IPS-20b (cell line): ENCODE results near the gene SOHLH2.

Source experiments
- H3K27ac ChIP-seq: one replicate; pipeline ENCODE4 v1.5.1; 2013; ENCODE audit warnings: low read length
- H3K27me3 ChIP-seq: 2 replicates; pipeline ENCODE4 v1.6.1; 2013; ENCODE audit warnings: mild to moderate bottlenecking, low read length, inconsistent platforms; ENCODE audit not compliant: insufficient read depth
- H3K36me3 ChIP-seq: 2 replicates; pipeline ENCODE4 v1.6.1; 2013; ENCODE audit warnings: low read depth, mild to moderate bottlenecking, inconsistent platforms, low read length, moderate library complexity; ENCODE audit not compliant: insufficient read depth
- H3K4me1 ChIP-seq: 2 replicates; pipeline ENCODE4 v1.6.1; 2013; ENCODE audit warnings: mild to moderate bottlenecking, control low read depth, inconsistent platforms, low read length, moderate library complexity; ENCODE audit not compliant: insufficient read depth
- H3K4me3 ChIP-seq: 2 replicates; pipeline ENCODE4 v1.5.1; 2013; ENCODE audit warnings: mild to moderate bottlenecking, low read length, inconsistent platforms
- H3K9ac ChIP-seq: 2 replicates; pipeline ENCODE4 v1.6.1; 2013; ENCODE audit warnings: low read depth, mild to moderate bottlenecking, inconsistent platforms, low read length, moderate library complexity
- H3K9me3 ChIP-seq: 2 replicates; pipeline ENCODE4 v1.6.1; 2013; ENCODE audit warnings: mild to moderate bottlenecking, low read depth, low read length, inconsistent platforms; ENCODE audit not compliant: insufficient read depth

SOHLH2 gene

DNA sequence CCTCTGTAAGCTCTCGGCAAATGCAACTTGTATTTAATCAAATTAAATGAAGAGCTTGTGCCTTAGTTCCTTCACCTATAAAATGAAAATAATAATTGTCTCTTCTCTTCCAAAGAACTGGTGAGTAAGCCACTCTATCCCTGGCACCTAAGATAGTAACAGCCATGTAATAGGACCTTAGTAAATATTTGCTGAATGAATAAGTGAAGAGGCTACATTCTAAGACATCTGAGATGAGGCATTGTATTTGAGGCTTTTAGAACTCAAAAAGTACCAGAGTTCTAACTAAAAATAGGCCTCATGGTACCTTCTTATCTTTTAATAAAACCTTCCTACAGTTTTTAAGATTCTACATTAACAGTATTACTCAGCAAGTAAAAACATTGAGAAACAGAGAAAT, 65.9 kb downstream of the SOHLH2 start:
- no peaks in the 10 kb centered on the region for H3K36me3 ChIP-seq
- H3K4me3 ChIP-seq: no peak overlapping the region
- H3K9ac ChIP-seq: no peak overlapping the region
- no peaks in the 10 kb centered on the region for H3K4me1 ChIP-seq
- H3K27ac ChIP-seq: no peak overlapping the region
- H3K9me3 ChIP-seq: peaks cover 4% of the 10 kb centered on the region
- no peaks in the 10 kb centered on the region for H3K27me3 ChIP-seq

- Histone ChIP-seq H3K27ac (no peak overlapping the region), H3K4me3 (no peak overlapping the region), H3K27me3 (no peaks in the 10 kb centered on the region), H3K4me1 (no peaks in the 10 kb centered on the region), H3K9me3 (peaks cover 4% of the 10 kb centered on the region), H3K9ac (no peak overlapping the region), H3K36me3 (no peaks in the 10 kb centered on the region)
Observed at GRCh38 chr13:36147330-36147729, 67.0 kb downstream of the SOHLH2 start.

DNA sequence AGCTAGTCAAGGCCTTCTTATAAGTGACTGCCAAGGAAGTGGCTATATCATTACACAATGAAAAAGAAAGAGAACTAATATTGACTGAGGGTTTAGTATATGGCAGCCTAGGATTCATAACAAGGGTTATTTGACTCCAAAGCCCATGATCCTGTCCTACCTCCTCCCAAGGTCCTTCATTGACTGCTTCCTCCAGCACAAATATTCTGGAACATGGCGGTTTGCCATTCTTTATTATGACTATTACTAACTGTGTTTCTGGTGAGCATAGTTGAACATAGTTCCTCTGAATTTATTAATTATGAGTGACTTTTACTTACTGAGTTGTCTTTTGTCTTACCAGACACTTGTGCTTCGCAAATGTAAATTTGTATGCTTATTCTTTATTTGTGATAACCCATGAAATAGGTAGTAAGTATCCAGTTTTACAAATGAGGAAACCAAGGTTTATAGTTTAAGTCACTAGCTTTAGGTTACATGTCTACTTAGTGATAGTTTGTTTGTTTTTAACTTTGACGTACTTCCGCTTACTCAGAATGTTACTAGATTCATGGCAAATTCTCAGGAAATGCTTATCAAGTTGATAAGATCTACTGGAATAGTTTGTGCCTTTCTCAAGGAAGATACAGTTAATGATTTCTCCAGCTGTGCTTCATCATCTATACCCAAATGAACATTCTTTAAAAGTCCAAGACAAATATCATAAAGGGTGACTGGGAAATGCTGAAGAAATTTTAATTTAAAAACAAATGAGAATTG, 67.7 kb downstream of the SOHLH2 start:
- Histone ChIP-seq H3K27me3 (no peaks in the 10 kb centered on the region), H3K9me3 (peaks cover 4% of the 10 kb centered on the region), H3K27ac (no peak overlapping the region), H3K4me3 (no peak overlapping the region), H3K9ac (no peak overlapping the region), H3K36me3 (no peaks in the 10 kb centered on the region), H3K4me1 (no peaks in the 10 kb centered on the region)

DNA sequence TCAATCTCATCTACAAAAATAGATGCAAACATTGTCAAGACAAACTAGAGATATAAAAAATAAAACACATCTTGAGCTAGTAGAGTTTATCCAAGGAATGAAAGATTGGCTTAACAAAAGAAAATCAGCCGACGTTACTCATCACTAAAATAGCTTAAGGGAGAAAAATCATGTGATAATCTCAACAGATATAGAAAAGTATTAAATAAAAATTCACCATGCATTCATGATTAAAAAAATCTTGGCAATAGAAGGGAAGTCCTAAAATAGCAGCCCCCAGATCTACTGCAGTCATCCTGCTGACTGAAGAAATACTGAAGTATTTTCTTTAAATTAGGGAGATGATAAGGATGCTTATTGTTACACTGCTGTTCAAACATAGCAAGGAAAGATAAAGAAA, 70.6 kb downstream of the SOHLH2 start:
- no peaks in the 10 kb centered on the region for H3K36me3 ChIP-seq
- H3K4me1 ChIP-seq: no peaks in the 10 kb centered on the region
- H3K27ac ChIP-seq: no peak overlapping the region

DNA sequence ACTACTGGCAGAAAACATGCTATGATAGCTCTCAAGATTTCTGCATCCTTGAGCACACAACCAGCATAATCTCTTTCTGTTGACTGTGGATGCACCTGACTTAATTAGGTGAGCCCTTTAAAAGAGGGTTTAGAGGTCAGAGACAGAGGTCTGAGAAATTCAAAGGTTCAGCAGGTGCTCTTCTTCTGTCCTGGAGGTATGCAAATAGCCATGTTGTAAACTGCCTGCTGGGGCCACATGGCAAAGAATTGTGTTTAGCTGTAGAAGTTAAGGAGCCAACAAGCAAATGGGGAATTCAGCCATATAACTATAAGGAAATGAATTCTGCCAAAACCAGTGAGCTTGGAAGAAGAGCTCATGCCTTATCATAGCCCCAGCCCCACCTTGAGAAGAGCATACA, 71.6 kb downstream of the SOHLH2 start:
- H3K27ac ChIP-seq: no peak overlapping the region
- no peak overlapping the region for H3K9ac ChIP-seq
- no peaks in the 10 kb centered on the region for H3K4me1 ChIP-seq
- no peaks in the 10 kb centered on the region for H3K36me3 ChIP-seq
- H3K4me3 ChIP-seq: no peak overlapping the region
- H3K9me3 ChIP-seq: peaks cover 12% of the 10 kb centered on the region
- H3K27me3 ChIP-seq: no peaks in the 10 kb centered on the region

More for the DNA sequence above, 70.6 kb downstream of the SOHLH2 start:
- Histone ChIP-seq H3K9ac (no peak overlapping the region), H3K4me3 (no peak overlapping the region), H3K9me3 (peaks cover 12% of the 10 kb centered on the region), H3K27me3 (no peaks in the 10 kb centered on the region)

DNA sequence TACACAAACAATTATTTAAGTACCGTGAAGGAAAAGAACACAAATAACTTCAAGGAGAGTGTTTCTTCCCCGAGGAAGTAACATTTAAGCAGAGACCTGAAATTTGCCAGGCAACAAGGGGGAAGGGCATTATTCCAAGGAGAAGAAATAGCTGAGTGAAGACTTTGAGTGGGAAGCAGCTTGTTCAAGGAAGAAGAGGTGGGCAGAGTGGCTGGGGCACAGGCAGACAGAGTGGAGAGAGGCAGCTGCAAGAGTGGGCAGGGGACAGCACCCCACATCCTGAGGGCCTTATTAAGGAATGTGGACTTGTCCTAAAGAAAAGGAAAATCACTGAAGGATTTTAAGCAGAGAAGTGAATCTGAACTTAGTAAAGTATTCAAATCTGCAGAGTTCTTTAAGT, 78.5 kb downstream of the SOHLH2 start:
- Histone ChIP-seq H3K36me3 (no peaks in the 10 kb centered on the region), H3K9me3 (peaks cover 8% of the 10 kb centered on the region; the same call in 1 of the 2 replicates), H3K9ac (no peak overlapping the region), H3K27me3 (peaks cover 15% of the 10 kb centered on the region), H3K4me1 (no peaks in the 10 kb centered on the region), H3K27ac (no peak overlapping the region), H3K4me3 (no peak overlapping the region)

GRCh38 chr13:36134632-36135031, 79.7 kb downstream of the SOHLH2 start:
- no peaks in the 10 kb centered on the region; the same call in 1 of the 2 replicates for H3K9me3 ChIP-seq
- peaks cover 25% of the 10 kb centered on the region for H3K27me3 ChIP-seq
- no peak overlapping the region for H3K27ac ChIP-seq
- H3K9ac ChIP-seq: no peak overlapping the region
- H3K4me3 ChIP-seq: no peak overlapping the region
- H3K4me1 ChIP-seq: peaks cover 5% of the 10 kb centered on the region
- H3K36me3 ChIP-seq: no peaks in the 10 kb centered on the region

- H3K4me1 ChIP-seq: peaks cover 5% of the 10 kb centered on the region
- H3K27ac ChIP-seq: no peak overlapping the region
- H3K27me3 ChIP-seq: peaks cover 31% of the 10 kb centered on the region
- no peak overlapping the region for H3K9ac ChIP-seq
- no peak overlapping the region for H3K4me3 ChIP-seq
- no peaks in the 10 kb centered on the region for H3K9me3 ChIP-seq
- no peaks in the 10 kb centered on the region for H3K36me3 ChIP-seq
Observed at GRCh38 chr13:36133950-36134626, 80.3 kb downstream of the SOHLH2 start.

- Histone ChIP-seq H3K4me1 (peaks cover 5% of the 10 kb centered on the region), H3K9ac (no peak overlapping the region), H3K27me3 (peaks cover 47% of the 10 kb centered on the region), H3K4me3 (no peak overlapping the region), H3K9me3 (no peaks in the 10 kb centered on the region), H3K27ac (no peak overlapping the region), H3K36me3 (no peaks in the 10 kb centered on the region)
Observed at GRCh38 chr13:36132376-36132775, 82.0 kb downstream of the SOHLH2 start.

DNA sequence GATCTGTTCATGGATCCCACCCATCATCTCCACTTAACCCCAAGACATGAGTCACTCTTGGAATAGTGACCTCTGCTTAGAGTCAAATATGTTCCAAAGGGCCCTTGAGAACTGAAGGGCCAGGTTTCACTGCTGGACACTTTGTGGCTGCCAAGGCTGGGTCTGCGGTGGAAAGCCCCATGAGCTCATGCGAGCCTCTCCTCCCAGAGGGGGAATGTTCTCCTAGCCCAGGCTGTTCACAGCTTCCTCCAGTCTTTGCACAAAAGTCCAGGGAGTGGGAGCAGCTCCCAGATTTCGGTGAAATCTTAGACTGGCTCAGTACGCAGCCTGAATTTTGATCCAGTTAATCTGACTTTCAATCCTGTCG, 82.4 kb downstream of the SOHLH2 start:
- peaks cover 47% of the 10 kb centered on the region for H3K27me3 ChIP-seq

GRCh38 chr13:36131222-36131930, 83.0 kb downstream of the SOHLH2 start, which contains the start of gene DCLK1:
Gene DCLK1, minus strand, starts transcription at chr13:36131382.
- Histone ChIP-seq H3K27ac (no peak within 1 kb of the TSS), H3K27me3 (peaks cover 47% of the 10 kb centered on the region), H3K36me3 (no peaks in the 10 kb centered on the region), H3K9me3 (no peaks in the 10 kb centered on the region), H3K4me3 (peak within 1 kb of the TSS; percentile 82), H3K4me1 (peaks cover 5% of the 10 kb centered on the region), H3K9ac (peak within 1 kb of the TSS; percentile 58; the same call in 1 of the 2 replicates)

More for the DNA sequence above, 82.4 kb downstream of the SOHLH2 start:
- no peak overlapping the region for H3K27ac ChIP-seq
- peaks cover 5% of the 10 kb centered on the region for H3K4me1 ChIP-seq
- H3K9ac ChIP-seq: no peak overlapping the region
- peak overlapping the region; percentile 82; the same call in 1 of the 2 replicates for H3K4me3 ChIP-seq
- H3K36me3 ChIP-seq: no peaks in the 10 kb centered on the region
- no peaks in the 10 kb centered on the region for H3K9me3 ChIP-seq
